HG03575 (cell line): ENCODE measurements around the gene APBA1.

Source experiments
- ATAC-seq: cut with Tn5 transposase; IDR thresholded peaks from one replicate; pipeline ENCODE4 v1.9.1; 2021; ENCODE audit not compliant: unreplicated experiment, insufficient number of reproducible peaks, low FRiP score; ENCODE audit errors: extremely low read depth

APBA1 gene

GRCh38 chr9:69660304-69660703 is 11.9 kb downstream of the APBA1 start:
- no peak for ATAC-seq

DNA sequence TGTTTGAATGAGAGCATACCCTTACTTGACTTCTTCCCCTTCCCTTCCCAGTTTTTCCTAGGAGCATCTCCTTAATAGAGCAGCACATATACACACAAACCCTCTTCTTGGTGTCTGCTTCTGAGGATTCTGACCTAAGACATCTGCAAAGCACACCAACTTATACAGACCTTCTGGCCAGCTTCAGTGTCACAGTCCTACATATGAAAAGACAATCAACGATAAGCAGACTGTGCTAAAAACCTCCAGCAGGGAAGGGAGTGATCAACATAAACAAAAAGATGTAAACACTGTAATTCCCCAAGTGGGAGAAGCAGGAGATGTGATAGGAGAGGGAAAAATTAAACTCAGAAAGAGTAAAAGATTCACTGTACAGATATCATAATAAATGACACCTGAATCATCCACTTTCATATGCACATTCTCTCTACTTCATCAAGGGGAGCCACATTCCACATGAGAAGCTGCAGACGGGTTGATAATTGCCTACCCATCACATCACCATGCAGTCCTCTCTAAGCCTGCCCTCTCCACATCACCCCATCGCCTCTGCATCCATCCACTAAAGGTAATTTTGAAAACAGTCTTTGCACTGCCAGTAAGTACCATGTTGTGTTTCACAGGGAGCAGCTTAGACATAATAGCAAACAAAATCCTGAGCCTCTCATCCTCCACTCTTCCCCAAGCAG is 13.0 kb downstream of the APBA1 start:
- ATAC-seq, result no peak

DNA sequence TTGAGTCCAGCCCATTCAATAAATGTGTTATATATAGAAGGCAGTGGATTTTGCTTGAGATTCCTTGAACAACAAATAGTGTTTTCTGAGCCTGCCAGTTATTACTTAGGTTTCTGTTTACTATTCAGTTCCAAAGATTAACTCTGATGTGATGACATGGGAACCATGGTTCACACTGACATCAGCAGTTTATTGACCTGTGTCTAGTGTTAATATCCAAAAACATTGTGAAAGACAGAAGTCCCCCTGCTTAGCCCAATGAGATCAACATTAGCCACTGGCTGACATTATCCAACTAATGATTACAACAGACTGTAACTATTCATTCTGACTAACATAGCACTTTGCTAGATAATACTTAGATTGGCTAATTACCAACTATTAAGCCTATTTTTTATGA is 14.9 kb downstream of the APBA1 start:
- no peak for ATAC-seq

DNA sequence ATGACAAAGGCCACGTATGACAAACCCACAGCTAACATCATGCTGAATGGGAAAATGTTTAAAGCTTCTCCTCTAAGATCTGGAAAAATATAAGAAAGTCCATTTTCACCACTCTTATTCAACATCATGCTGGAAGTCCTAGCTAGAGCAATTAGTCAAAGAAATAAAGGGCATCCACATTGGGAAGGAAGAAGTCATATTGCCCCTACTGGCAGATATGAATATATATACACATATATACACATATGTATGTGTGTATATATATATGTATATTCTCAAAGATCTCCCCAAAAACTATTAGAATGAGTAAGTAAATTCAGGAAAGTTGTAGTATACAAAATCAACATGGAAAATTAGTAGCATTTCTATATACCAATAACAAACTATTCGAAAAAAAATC is 17.1 kb downstream of the APBA1 start:
- no peak for ATAC-seq

DNA sequence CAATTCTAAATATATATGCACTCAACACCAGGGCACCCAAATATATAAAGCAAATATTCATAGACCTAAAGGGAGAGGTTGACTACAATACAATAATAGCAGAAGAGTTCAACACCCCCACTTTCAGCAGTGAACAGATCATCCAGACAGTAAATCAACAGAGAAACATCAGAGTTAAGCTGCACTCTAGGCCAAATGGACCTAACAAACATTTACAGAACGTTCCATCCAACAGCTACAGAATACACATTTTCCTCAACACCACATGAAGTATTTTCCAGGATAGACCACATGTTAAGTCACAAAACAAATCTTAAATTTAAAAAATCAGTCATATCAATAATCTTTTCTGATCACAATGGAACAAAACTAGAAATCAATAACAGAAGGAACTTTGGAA is 18.9 kb downstream of the APBA1 start:
- no peak for ATAC-seq

DNA sequence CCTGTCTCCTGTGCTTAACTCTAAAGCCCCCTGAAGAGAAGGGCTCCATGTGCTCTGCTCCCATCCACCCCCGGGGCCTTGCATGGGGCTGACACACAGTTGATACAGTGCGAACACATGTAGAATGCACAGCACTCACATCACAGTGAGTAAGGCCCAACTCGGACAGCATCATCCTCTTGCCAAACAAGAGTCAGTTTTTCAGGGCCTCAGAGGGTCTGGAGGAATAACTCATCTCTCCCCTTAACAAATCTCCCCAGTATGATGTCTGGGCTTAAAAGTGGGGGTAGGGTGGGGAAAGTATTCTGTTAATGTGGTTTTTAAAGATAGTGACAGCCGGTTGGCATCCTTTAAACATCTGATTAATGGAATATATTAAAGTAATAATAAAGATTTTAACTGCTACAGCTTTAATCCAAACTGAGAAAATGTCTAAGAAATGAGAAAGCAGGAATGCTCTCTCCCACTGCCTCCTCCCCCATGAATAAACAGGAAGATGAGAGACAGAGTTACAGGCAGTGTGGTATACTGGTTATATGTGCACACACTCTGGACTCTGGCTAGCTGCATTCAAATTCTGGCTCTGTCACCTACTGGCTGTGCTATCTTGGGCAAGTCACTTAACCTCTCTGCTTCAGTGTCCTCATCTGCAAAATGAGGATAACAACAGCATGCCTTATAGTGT is 22.5 kb downstream of the APBA1 start:
- ATAC-seq, result no peak

DNA sequence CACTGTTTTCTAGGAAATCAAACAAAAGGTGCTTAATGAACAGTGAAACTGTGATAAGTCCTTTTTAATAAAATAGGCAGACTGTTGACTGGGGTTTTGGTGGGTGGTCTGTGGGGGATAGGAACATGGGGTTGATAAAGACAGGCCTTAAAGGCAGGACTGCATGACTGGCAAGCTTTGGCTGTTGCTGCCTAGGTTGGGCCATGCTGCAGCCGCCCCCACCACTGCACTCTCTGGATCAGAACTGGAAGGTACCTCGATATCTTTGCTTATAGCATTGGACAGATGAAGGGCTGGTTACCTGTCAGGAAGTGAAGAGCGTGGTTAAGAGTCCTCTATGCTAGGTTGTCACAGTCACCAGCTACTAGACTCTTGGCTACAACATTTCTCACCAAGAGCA is 24.4 kb downstream of the APBA1 start:
- ATAC-seq, result no peak

- no peak for ATAC-seq
Observed at GRCh38 chr9:69646810-69647209, 25.4 kb downstream of the APBA1 start.

GRCh38 chr9:69645488-69645887 is 26.7 kb downstream of the APBA1 start:
- ATAC-seq, result no peak

DNA sequence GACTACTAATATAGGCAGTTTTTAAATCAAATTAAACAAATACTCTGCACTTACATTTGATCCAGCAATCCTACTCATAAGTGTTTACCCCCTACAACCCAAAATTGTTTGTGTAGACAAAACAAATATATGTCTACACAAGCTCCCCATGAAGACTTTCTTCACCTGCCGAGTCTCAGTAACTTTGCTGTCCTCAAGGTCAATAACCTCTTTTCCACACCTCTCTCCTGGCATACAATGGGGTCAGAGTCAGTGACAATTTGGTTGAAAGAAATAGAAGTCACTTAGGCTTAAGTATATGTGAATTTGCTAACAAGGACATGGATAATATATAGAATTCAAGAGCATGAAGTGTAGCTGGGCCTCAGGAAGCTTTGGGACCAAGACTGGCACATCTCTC is 29.1 kb downstream of the APBA1 start:
- ATAC-seq, result no peak

- no peak for ATAC-seq
Observed at GRCh38 chr9:69637817-69638200, 34.4 kb downstream of the APBA1 start.

- ATAC-seq, result no peak
Observed at GRCh38 chr9:69637193-69637816, 34.9 kb downstream of the APBA1 start.

- no peak for ATAC-seq
Observed at GRCh38 chr9:69633716-69634115, 38.5 kb downstream of the APBA1 start.

- no peak for ATAC-seq
Observed at GRCh38 chr9:69632768-69633167, 39.4 kb downstream of the APBA1 start.

GRCh38 chr9:69627281-69627680 is 44.9 kb downstream of the APBA1 start:
- no peak for ATAC-seq

GRCh38 chr9:69623276-69623675 is 48.9 kb downstream of the APBA1 start:
- no peak for ATAC-seq

DNA sequence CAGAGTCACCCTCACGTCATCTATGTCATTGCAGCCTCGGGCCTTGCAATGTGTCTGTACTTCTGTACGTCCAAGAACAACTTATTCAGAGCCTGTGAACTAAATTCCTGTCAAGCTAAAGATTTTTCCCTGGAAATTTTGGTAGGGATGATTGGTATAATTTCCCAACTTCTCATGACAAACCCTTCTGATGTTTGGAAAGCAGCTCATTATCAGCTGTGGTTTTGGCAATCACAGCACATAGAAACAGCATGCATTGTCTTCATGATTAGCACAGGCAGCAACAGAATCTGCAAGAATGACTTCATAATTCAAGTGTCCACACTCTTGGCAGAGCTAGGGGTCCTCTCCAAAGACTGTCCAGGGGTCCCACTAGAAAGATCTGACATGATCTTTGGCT is 49.5 kb downstream of the APBA1 start:
- no peak for ATAC-seq

GRCh38 chr9:69621730-69622460 is 50.3 kb downstream of the APBA1 start:
- no peak for ATAC-seq

- no peak for ATAC-seq
Observed at GRCh38 chr9:69620731-69621130, 51.4 kb downstream of the APBA1 start.

DNA sequence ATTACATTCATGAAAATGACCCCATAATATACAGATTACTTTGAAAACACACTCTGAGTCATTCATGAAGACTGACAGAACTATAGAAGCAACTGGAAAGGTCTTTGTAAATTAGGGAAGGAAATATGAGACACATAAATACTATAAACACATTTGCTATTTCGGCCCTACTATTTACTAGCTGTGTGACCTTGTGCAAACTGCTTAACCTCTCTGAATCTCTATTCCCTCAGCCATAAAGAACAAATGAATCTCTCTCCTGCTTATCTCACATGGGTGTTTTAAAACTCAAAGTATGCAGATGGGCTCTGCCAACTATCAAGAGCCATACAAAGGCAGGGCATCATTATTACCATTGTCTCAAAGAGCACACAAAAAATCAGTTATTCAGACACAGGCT is 52.9 kb downstream of the APBA1 start:
- ATAC-seq, result no peak
